Activated B cell treated with CpG ODN at 0.5 μM for 24 hours (primary cell): ENCODE measurements around the gene RIC1. TPM values are rescaled to one million over a fixed set of nuclear protein-coding genes. Genes with fewer than 3 reads are reported as not detected.
"Not testable (repeated sequence)": the region's sequence is repeated elsewhere in the genome, so short reads cannot be mapped to it uniquely, and the experiment has no call there.

Experiments used
- ATAC-seq: fragments of 200-7000 bp; cut with Tn5 transposase; one replicate; pipeline ENCODE4 v1.10.0; 2021; ENCODE audit warnings: low read depth, mild to moderate bottlenecking, moderate library complexity
- CTCF ChIA-PET: fragments of 350-600 bp; sonication (Branson Sonifier 250); formaldehyde crosslinking; loops from one replicate; lab custom pipeline; 2021; ENCODE audit warnings: antibody characterized with exemption; lab: Charles Lee
- POLR2A ChIA-PET: fragments of 350-600 bp; sonication (Branson Sonifier 250); formaldehyde crosslinking; loops from one replicate; lab custom pipeline; 2021; ENCODE audit warnings: antibody characterized with exemption; lab: Charles Lee
- DNase-seq: peaks from one replicate; pipeline ENCODE4 v3.0.0; 2022
- H3K27ac Mint-ChIP-seq: one replicate; pipeline ENCODE4 v1.8.0; 2020; ENCODE audit warnings: mixed read lengths
- H3K27me3 Mint-ChIP-seq: one replicate; pipeline ENCODE4 v1.8.0; 2021; ENCODE audit warnings: mixed read lengths
- H3K36me3 Mint-ChIP-seq: one replicate; pipeline ENCODE4 v1.8.0; 2021; ENCODE audit warnings: low read depth, mixed read lengths
- H3K4me1 Mint-ChIP-seq: one replicate; pipeline ENCODE4 v1.8.0; 2021; ENCODE audit warnings: mixed read lengths
- H3K4me3 Mint-ChIP-seq: one replicate; pipeline ENCODE4 v1.8.0; 2020; ENCODE audit warnings: mild to moderate bottlenecking, mixed read lengths
- H3K9me3 Mint-ChIP-seq: one replicate; pipeline ENCODE4 v1.8.0; 2020; ENCODE audit warnings: mixed read lengths
- intact Hi-C: fragments of 100-400 bp; cut with micrococcal nuclease; formaldehyde crosslinking; loops from one replicate; pipeline ENCODE4 v1.15.1; 2024
- total RNA-seq: library from RNA; stranded (reverse); gene quantifications from 2 replicates; pipeline ENCODE4 v1.2.3, GENCODE V29; 2022
- TF ChIP-seq, protein P1 (sequence below): fragments of 200-600 bp; IDR thresholded peaks from one replicate; pipeline ENCODE4 v1.8.0; 2022; ENCODE audit warnings: antibody characterized with exemption, mild to moderate bottlenecking

The RIC1 gene
- total RNA-seq, 1 donor from 2014 or later = 85.0 TPM

GRCh38 chr9:5764130-5764868 lies 135.4 kb downstream of the RIC1 start:
- ATAC-seq = no peak
- H3K9me3 Mint-ChIP-seq = no peaks in the 10 kb centered on the region
- no peaks in the 10 kb centered on the region for H3K27me3 Mint-ChIP-seq
- no peak overlapping the region for H3K27ac Mint-ChIP-seq
- H3K36me3 Mint-ChIP-seq = peaks cover 93% of the 10 kb centered on the region
- intact Hi-C loops = no loop called here
- POLR2A ChIA-PET = interaction anchor here (1.2 kb wide), 1 partner anchor 136 kb away, joined by 4 read pairs; the partner anchor contains the start of gene RIC1
- CTCF ChIA-PET = interaction anchor here (0.9 to 1.6 kb wide), 3 partner anchors 9 to 578 kb away, joined by 3 to 4 read pairs (median 4); partner anchors contain the start of gene ERMP1
- H3K4me3 Mint-ChIP-seq = no peak overlapping the region
- TF ChIP-seq, protein P1, sequence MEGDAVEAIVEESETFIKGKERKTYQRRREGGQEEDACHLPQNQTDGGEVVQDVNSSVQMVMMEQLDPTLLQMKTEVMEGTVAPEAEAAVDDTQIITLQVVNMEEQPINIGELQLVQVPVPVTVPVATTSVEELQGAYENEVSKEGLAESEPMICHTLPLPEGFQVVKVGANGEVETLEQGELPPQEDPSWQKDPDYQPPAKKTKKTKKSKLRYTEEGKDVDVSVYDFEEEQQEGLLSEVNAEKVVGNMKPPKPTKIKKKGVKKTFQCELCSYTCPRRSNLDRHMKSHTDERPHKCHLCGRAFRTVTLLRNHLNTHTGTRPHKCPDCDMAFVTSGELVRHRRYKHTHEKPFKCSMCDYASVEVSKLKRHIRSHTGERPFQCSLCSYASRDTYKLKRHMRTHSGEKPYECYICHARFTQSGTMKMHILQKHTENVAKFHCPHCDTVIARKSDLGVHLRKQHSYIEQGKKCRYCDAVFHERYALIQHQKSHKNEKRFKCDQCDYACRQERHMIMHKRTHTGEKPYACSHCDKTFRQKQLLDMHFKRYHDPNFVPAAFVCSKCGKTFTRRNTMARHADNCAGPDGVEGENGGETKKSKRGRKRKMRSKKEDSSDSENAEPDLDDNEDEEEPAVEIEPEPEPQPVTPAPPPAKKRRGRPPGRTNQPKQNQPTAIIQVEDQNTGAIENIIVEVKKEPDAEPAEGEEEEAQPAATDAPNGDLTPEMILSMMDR = no peak
- DNase-seq = no peak
- H3K4me1 Mint-ChIP-seq = peaks cover 10% of the 10 kb centered on the region

GRCh38 chr9:5767968-5768932 lies 139.3 kb downstream of the RIC1 start:
- H3K4me3 Mint-ChIP-seq = no peak overlapping the region
- intact Hi-C loops = no loop called here
- DNase-seq (no peak), ATAC-seq (no peak)
- ChIA-PET POLR2A (interaction anchor here (0.7 kb wide), 1 partner anchor 529 kb away, joined by 4 read pairs; no protein-coding TSS in a partner anchor), CTCF (no interaction called here)
- H3K9me3 Mint-ChIP-seq = no peaks in the 10 kb centered on the region
- TF ChIP-seq, protein P1 = no peak
- peaks cover 10% of the 10 kb centered on the region for H3K4me1 Mint-ChIP-seq
- peaks cover 93% of the 10 kb centered on the region for H3K36me3 Mint-ChIP-seq
- no peak overlapping the region for H3K27ac Mint-ChIP-seq
- no peaks in the 10 kb centered on the region for H3K27me3 Mint-ChIP-seq

GRCh38 chr9:5773324-5773999 lies 144.6 kb downstream of the RIC1 start:
- CTCF ChIA-PET = interaction anchor here (0.9 to 1.6 kb wide), 6 partner anchors 10 to 1013 kb away, joined by 3 to 4 read pairs (median 3); partner anchors contain the start of genes CD274 and ERMP1
- DNase-seq (no peak), ATAC-seq (no peak)
- TF ChIP-seq, protein P1 = no peak
- Mint-ChIP-seq H3K27ac (no peak overlapping the region), H3K36me3 (peaks cover 89% of the 10 kb centered on the region), H3K4me1 (no peaks in the 10 kb centered on the region), H3K27me3 (no peaks in the 10 kb centered on the region), H3K9me3 (peaks cover 3% of the 10 kb centered on the region), H3K4me3 (no peak overlapping the region)
- intact Hi-C loops = no loop called here
- POLR2A ChIA-PET = no interaction called here

- TF ChIP-seq, protein P1 = no peak
- ChIA-PET CTCF (interaction anchor here (0.7 kb wide), 1 partner anchor 47 kb away, joined by 3 read pairs; no protein-coding TSS in a partner anchor), POLR2A (no interaction called here)
- Mint-ChIP-seq H3K4me1 (no peaks in the 10 kb centered on the region), H3K4me3 (no peak overlapping the region), H3K36me3 (peaks cover 91% of the 10 kb centered on the region), H3K27ac (no peak overlapping the region), H3K9me3 (peaks cover 23% of the 10 kb centered on the region), H3K27me3 (no peaks in the 10 kb centered on the region)
- ATAC-seq = no peak
- intact Hi-C loops = no loop called here
- DNase-seq = no peak
These were observed 149.9 kb downstream of the RIC1 start for GRCh38 chr9:5778805-5779204.

DNA sequence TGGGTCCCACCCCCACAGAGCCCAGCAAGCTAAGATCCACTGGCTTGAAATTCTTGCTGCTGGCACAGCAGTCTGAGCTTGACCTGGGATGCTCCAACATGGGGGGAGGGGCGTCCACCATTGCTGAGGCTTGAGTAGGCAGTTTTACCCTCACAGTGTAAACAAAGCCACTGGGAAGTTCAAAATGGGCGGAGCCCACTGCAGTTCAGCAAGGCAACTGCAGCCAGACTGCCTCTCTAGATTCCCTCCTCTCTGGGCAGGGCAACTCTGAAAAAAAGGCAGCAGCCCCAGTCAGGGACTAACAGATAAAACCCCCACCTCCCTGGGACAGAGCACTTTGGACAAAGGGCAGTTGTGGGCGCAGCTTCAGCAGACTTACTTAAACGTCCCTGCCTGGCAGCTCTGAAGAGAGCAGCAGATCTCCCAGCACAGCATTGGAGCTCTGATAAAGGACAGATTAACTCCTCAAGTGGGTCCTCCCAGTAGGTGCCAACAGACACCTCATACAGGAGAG lies 150.9 kb downstream of the RIC1 start:
- H3K4me3 Mint-ChIP-seq, H3K27ac Mint-ChIP-seq, POLR2A ChIA-PET, H3K27me3 Mint-ChIP-seq, H3K4me1 Mint-ChIP-seq, DNase-seq, CTCF ChIA-PET, ATAC-seq: not testable (repeated sequence)
- intact Hi-C loops = loop anchor here (10.0 kb wide), 1 partner anchor 55 kb away; no protein-coding TSS in a partner anchor
- Mint-ChIP-seq H3K36me3 (peaks cover 90% of the 10 kb centered on the region), H3K9me3 (peaks cover 23% of the 10 kb centered on the region)

DNA sequence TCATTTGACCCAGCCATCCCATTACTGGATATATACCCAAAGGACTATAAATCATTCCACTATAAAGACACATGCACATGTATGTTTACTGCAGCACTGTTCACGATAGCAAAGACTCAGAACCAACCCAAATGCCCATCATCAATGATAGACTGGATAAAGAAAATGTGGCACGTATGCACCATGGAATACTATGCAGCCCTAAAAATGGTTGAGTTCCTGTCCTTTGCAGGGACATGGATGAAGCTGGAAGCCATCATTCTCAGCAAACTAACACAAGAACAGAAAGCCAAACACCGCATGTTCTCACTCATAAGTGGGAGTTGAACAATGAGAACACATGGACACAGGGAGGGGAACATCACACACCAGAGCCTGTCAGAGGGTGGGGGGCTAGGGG lies 154.5 kb downstream of the RIC1 start:
- intact Hi-C loops = loop anchor here (10.0 kb wide), 1 partner anchor 59 kb away; no protein-coding TSS in a partner anchor
- CTCF ChIA-PET, DNase-seq, H3K27me3 Mint-ChIP-seq, H3K27ac Mint-ChIP-seq, H3K4me1 Mint-ChIP-seq, H3K4me3 Mint-ChIP-seq, ATAC-seq: not testable (repeated sequence)
- peaks cover 21% of the 10 kb centered on the region for H3K9me3 Mint-ChIP-seq
- POLR2A ChIA-PET = interaction anchor here (1.2 kb wide), 1 partner anchor 333 kb away, joined by 3 read pairs; the partner anchor contains the start of gene CD274
- peaks cover 86% of the 10 kb centered on the region for H3K36me3 Mint-ChIP-seq
